ENCODE data around the gene SLC38A2.

Gene SLC38A2

GRCh38 chr12:46372544-46373300 is at the start of gene SLC38A2:
Gene SLC38A2 (minus strand): TSS chr12:46372773. CDS start chr12:46371293, 1,480 bp downstream.
- Mint-ChIP-seq H3K9me3 (no peaks in the 10 kb centered on the region), H3K4me1 (peaks cover 43% of the 10 kb centered on the region), H3K36me3 (peaks cover 31% of the 10 kb centered on the region), H3K27me3 (no peaks in the 10 kb centered on the region), H3K27ac (peak within 1 kb of the TSS; percentile 100), H3K4me3 (peak within 1 kb of the TSS; percentile 96)
- peak; percentile 96 for ATAC-seq

GRCh38 chr12:46419675-46420074 is 47.1 kb upstream of the SLC38A2 start:
- no peak overlapping the region for H3K27ac Mint-ChIP-seq
- peaks cover 10% of the 10 kb centered on the region for H3K9me3 Mint-ChIP-seq
- peaks cover 39% of the 10 kb centered on the region for H3K36me3 Mint-ChIP-seq
- H3K27me3 Mint-ChIP-seq, result no peaks in the 10 kb centered on the region
- H3K4me3 Mint-ChIP-seq, result no peak overlapping the region
- no peak for ATAC-seq
- peaks cover 7% of the 10 kb centered on the region for H3K4me1 Mint-ChIP-seq

GRCh38 chr12:46415552-46415951 is 43.0 kb upstream of the SLC38A2 start:
- peaks cover 39% of the 10 kb centered on the region for H3K36me3 Mint-ChIP-seq
- H3K4me1 Mint-ChIP-seq, result peaks cover 7% of the 10 kb centered on the region
- no peak overlapping the region for H3K4me3 Mint-ChIP-seq
- H3K27me3 Mint-ChIP-seq, result no peaks in the 10 kb centered on the region
- peaks cover 10% of the 10 kb centered on the region for H3K9me3 Mint-ChIP-seq
- no peak overlapping the region for H3K27ac Mint-ChIP-seq
- ATAC-seq, result no peak

- no peak overlapping the region for H3K4me3 Mint-ChIP-seq
- peaks cover 6% of the 10 kb centered on the region for H3K4me1 Mint-ChIP-seq
- no peak overlapping the region for H3K27ac Mint-ChIP-seq
- ATAC-seq, result no peak
- H3K36me3 Mint-ChIP-seq, result peaks cover 34% of the 10 kb centered on the region
- no peaks in the 10 kb centered on the region for H3K27me3 Mint-ChIP-seq
- H3K9me3 Mint-ChIP-seq, result peaks cover 5% of the 10 kb centered on the region
Observed at GRCh38 chr12:46414591-46415268, 42.2 kb upstream of the SLC38A2 start.

GRCh38 chr12:46413368-46413767 is 40.8 kb upstream of the SLC38A2 start:
- no peaks in the 10 kb centered on the region for H3K27me3 Mint-ChIP-seq
- peaks cover 21% of the 10 kb centered on the region for H3K36me3 Mint-ChIP-seq
- no peak overlapping the region for H3K4me3 Mint-ChIP-seq
- H3K4me1 Mint-ChIP-seq, result no peaks in the 10 kb centered on the region
- no peak overlapping the region for H3K27ac Mint-ChIP-seq
- no peaks in the 10 kb centered on the region for H3K9me3 Mint-ChIP-seq
- no peak for ATAC-seq

GRCh38 chr12:46412857-46413256 is 40.3 kb upstream of the SLC38A2 start:
- no peak overlapping the region for H3K27ac Mint-ChIP-seq
- H3K4me3 Mint-ChIP-seq, result no peak overlapping the region
- peaks cover 15% of the 10 kb centered on the region for H3K36me3 Mint-ChIP-seq
- no peak for ATAC-seq
- H3K4me1 Mint-ChIP-seq, result no peaks in the 10 kb centered on the region
- H3K27me3 Mint-ChIP-seq, result no peaks in the 10 kb centered on the region
- no peaks in the 10 kb centered on the region for H3K9me3 Mint-ChIP-seq

- H3K36me3 Mint-ChIP-seq, result peaks cover 16% of the 10 kb centered on the region
- H3K4me1 Mint-ChIP-seq, result no peaks in the 10 kb centered on the region
- no peak overlapping the region for H3K4me3 Mint-ChIP-seq
- no peak overlapping the region for H3K27ac Mint-ChIP-seq
- ATAC-seq, result no peak
- H3K27me3 Mint-ChIP-seq, result no peaks in the 10 kb centered on the region
- H3K9me3 Mint-ChIP-seq, result peaks cover 2% of the 10 kb centered on the region
Observed at GRCh38 chr12:46410495-46410894, 37.9 kb upstream of the SLC38A2 start.

GRCh38 chr12:46409974-46410373 is 37.4 kb upstream of the SLC38A2 start:
- H3K9me3 Mint-ChIP-seq, result peaks cover 3% of the 10 kb centered on the region
- no peak for ATAC-seq
- H3K27ac Mint-ChIP-seq, result no peak overlapping the region

GRCh38 chr12:46409342-46409741 is 36.8 kb upstream of the SLC38A2 start:
- Mint-ChIP-seq H3K4me1 (peaks cover under 1% of the 10 kb centered on the region), H3K27ac (no peak overlapping the region), H3K27me3 (no peaks in the 10 kb centered on the region), H3K4me3 (no peak overlapping the region), H3K9me3 (peaks cover 3% of the 10 kb centered on the region), H3K36me3 (peaks cover 17% of the 10 kb centered on the region)
- ATAC-seq, result no peak

More at GRCh38 chr12:46409974-46410373, 37.4 kb upstream of the SLC38A2 start:
- Mint-ChIP-seq H3K4me1 (no peaks in the 10 kb centered on the region), H3K36me3 (peaks cover 17% of the 10 kb centered on the region), H3K27me3 (no peaks in the 10 kb centered on the region), H3K4me3 (no peak overlapping the region)

- no peak overlapping the region for H3K4me3 Mint-ChIP-seq
- H3K27me3 Mint-ChIP-seq, result no peaks in the 10 kb centered on the region
- H3K36me3 Mint-ChIP-seq, result peaks cover 17% of the 10 kb centered on the region
- peaks cover 10% of the 10 kb centered on the region for H3K4me1 Mint-ChIP-seq
- H3K27ac Mint-ChIP-seq, result no peak overlapping the region
- no peak for ATAC-seq
- H3K9me3 Mint-ChIP-seq, result peaks cover 3% of the 10 kb centered on the region
Observed at GRCh38 chr12:46408441-46408840, 35.9 kb upstream of the SLC38A2 start.

- Mint-ChIP-seq H3K4me1 (peaks cover 16% of the 10 kb centered on the region), H3K9me3 (peaks cover 3% of the 10 kb centered on the region), H3K36me3 (peaks cover 12% of the 10 kb centered on the region), H3K27ac (no peak overlapping the region), H3K27me3 (no peaks in the 10 kb centered on the region), H3K4me3 (no peak overlapping the region)
- no peak for ATAC-seq
Observed at GRCh38 chr12:46407361-46407760, 34.8 kb upstream of the SLC38A2 start.

GRCh38 chr12:46406352-46407027 is 33.9 kb upstream of the SLC38A2 start:
- H3K4me3 Mint-ChIP-seq, result no peak overlapping the region
- H3K9me3 Mint-ChIP-seq, result peaks cover 3% of the 10 kb centered on the region
- H3K27ac Mint-ChIP-seq, result peak overlapping the region; percentile 45
- no peak for ATAC-seq
- H3K36me3 Mint-ChIP-seq, result peaks cover 7% of the 10 kb centered on the region
- H3K4me1 Mint-ChIP-seq, result peaks cover 20% of the 10 kb centered on the region
- no peaks in the 10 kb centered on the region for H3K27me3 Mint-ChIP-seq

GRCh38 chr12:46404733-46405132 is 32.2 kb upstream of the SLC38A2 start:
- Mint-ChIP-seq H3K36me3 (peaks cover 5% of the 10 kb centered on the region), H3K27ac (no peak overlapping the region), H3K27me3 (no peaks in the 10 kb centered on the region), H3K9me3 (peaks cover 3% of the 10 kb centered on the region), H3K4me3 (no peak overlapping the region), H3K4me1 (peaks cover 23% of the 10 kb centered on the region)
- ATAC-seq, result no peak

- H3K36me3 Mint-ChIP-seq, result peaks cover 5% of the 10 kb centered on the region
- H3K9me3 Mint-ChIP-seq, result peaks cover 3% of the 10 kb centered on the region
- ATAC-seq, result no peak
- peak overlapping the region; percentile 18 for H3K27ac Mint-ChIP-seq
- no peaks in the 10 kb centered on the region for H3K27me3 Mint-ChIP-seq
- peaks cover 27% of the 10 kb centered on the region for H3K4me1 Mint-ChIP-seq
- H3K4me3 Mint-ChIP-seq, result no peak overlapping the region
Observed at GRCh38 chr12:46404225-46404631, 31.7 kb upstream of the SLC38A2 start.

GRCh38 chr12:46403719-46404070 is 31.1 kb upstream of the SLC38A2 start:
- peak overlapping the region; percentile 18 for H3K27ac Mint-ChIP-seq
- peaks cover 10% of the 10 kb centered on the region for H3K36me3 Mint-ChIP-seq
- no peak for ATAC-seq
- H3K9me3 Mint-ChIP-seq, result peaks cover 3% of the 10 kb centered on the region
- H3K27me3 Mint-ChIP-seq, result no peaks in the 10 kb centered on the region
- peaks cover 32% of the 10 kb centered on the region for H3K4me1 Mint-ChIP-seq
- H3K4me3 Mint-ChIP-seq, result no peak overlapping the region
